AG04449 (cell line): ENCODE measurements around the gene BMP15.

Source experiments
- CTCF ChIA-PET: fragments of 350-600 bp; formaldehyde crosslinking; extraction: SDS; loops from one replicate; lab custom pipeline; 2021; ENCODE audit warnings: antibody characterized with exemption; lab: Yijun Ruan, JAX
- POLR2A ChIA-PET: fragments of 400-600, 350-600 bp; formaldehyde crosslinking; extraction: SDS; loops from one replicate; lab custom pipeline; 2020; ENCODE audit warnings: antibody characterized with exemption, inconsistent platforms; lab: Yijun Ruan, JAX
- DNase-seq: peaks from one replicate; pipeline ENCODE4 v3.0.0-alpha.2; 2010; ENCODE audit warnings: low read depth, low spot score
- H3K4me3 ChIP-seq: 2 replicates; pipeline ENCODE4 v1.5.1; 2011; ENCODE audit warnings: low read depth, mild to moderate bottlenecking, control low read depth, low read length
- TF ChIP-seq, protein P1 (sequence below): IDR thresholded peaks from one replicate; pipeline ENCODE4 v1.5.1; 2011; ENCODE audit warnings: mild to moderate bottlenecking, moderate library complexity, low read length, control low read depth, inconsistent platforms; ENCODE audit not compliant: insufficient read depth; ENCODE audit errors: missing control alignments

Gene BMP15

DNA sequence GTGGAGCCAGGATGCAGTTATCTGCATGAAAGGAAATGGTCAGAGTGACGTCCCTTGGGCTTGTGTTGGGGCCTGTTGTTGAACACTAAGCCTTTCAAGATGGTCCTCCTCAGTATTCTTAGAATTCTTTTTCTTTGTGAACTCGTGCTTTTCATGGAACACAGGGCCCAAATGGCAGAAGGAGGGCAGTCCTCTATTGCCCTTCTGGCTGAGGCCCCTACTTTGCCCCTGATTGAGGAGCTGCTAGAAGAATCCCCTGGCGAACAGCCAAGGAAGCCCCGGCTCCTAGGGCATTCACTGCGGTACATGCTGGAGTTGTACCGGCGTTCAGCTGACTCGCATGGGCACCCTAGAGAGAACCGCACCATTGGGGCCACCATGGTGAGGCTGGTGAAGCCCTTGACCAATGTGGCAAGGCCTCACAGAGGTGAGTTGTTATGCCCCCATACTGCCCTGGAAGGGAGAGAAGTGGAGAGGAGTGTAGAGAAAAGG, at the start of gene BMP15:
TSS of gene BMP15 (plus strand) at position 51 of the 492 bp plus-strand sequence. CDS start at position 100, 49 bp downstream.
- no peak for DNase-seq
- TF ChIP-seq, protein P1, sequence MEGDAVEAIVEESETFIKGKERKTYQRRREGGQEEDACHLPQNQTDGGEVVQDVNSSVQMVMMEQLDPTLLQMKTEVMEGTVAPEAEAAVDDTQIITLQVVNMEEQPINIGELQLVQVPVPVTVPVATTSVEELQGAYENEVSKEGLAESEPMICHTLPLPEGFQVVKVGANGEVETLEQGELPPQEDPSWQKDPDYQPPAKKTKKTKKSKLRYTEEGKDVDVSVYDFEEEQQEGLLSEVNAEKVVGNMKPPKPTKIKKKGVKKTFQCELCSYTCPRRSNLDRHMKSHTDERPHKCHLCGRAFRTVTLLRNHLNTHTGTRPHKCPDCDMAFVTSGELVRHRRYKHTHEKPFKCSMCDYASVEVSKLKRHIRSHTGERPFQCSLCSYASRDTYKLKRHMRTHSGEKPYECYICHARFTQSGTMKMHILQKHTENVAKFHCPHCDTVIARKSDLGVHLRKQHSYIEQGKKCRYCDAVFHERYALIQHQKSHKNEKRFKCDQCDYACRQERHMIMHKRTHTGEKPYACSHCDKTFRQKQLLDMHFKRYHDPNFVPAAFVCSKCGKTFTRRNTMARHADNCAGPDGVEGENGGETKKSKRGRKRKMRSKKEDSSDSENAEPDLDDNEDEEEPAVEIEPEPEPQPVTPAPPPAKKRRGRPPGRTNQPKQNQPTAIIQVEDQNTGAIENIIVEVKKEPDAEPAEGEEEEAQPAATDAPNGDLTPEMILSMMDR: no peak
- CTCF ChIA-PET: interaction anchor here (0.5 kb wide), 1 partner anchor 1178 kb away, joined by 3 read pairs; no protein-coding TSS in a partner anchor
- no peak within 1 kb of the TSS for H3K4me3 ChIP-seq
- POLR2A ChIA-PET: no interaction called here

DNA sequence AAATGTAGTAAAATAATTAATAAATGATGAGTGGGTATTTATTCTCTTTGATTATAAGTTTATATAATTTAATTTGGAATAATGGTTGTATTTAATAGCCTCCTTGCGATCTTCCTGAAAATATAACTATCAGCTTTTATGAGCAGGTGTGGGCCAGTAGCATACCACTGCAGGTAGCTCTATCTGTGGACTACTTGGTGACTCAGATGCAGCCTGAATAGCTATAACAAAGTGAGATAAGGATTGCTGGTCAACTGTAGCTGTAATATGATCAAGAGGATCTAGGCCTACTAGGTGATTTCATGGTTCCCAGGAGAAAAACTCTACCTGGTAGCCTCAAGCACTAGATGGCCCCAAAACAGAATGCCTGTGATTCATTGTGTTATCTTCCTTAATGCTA, 47.1 kb upstream of the BMP15 start:
- TF ChIP-seq, protein P1: no peak
- POLR2A ChIA-PET: no interaction called here
- no peak for DNase-seq
- CTCF ChIA-PET: no interaction called here
- no peak overlapping the region for H3K4me3 ChIP-seq

DNA sequence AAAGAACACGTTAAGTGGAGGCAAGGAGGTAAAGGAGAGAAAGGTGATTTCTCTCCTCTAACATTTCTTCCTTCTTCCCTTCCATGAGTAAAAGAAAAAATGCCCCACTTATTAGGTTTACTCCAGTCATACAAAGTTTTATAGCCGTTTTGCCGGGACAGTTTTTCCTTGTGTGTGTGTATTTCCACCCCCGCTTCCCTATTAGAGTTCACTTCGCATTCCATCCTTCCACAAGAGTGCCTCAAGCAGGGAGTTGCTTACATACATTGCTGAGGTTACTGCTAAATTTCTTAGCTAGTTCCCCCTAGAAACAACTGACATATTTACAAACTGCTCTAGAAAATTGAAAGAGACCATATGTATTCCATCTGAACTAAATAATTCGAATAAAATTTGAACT, 45.2 kb upstream of the BMP15 start:
- TF ChIP-seq, protein P1: no peak
- H3K4me3 ChIP-seq: no peak overlapping the region
- CTCF ChIA-PET: no interaction called here
- POLR2A ChIA-PET: no interaction called here
- peak; percentile 0 for DNase-seq

DNA sequence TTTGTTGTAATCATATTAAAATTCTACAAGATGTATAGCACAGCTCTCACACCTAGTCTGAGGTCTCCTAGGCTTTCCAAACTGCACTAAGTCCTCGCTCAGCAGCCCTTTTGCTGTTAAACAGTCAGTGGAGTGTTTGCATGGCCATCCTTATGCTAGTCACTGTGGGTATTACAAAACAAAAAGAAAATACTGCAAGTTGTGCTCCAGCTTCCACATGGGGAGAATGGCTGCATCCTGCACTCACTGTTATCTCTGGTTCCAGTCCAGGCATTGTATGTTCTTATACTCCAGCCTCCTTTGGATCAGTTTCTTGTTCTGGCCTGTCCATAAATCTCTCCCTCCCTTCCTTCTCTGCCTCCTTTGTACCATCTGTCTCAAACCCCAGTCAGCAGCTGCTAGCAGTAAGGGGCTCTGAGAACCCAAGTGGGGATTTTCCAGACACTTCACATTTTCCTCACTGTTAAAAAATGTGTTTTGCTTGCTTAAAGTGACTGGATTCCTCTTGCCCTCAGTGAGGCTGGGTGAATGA, 38.5 kb upstream of the BMP15 start:
- H3K4me3 ChIP-seq: no peak overlapping the region
- POLR2A ChIA-PET: no interaction called here
- CTCF ChIA-PET: no interaction called here
- no peak for DNase-seq
- TF ChIP-seq, protein P1: no peak

DNA sequence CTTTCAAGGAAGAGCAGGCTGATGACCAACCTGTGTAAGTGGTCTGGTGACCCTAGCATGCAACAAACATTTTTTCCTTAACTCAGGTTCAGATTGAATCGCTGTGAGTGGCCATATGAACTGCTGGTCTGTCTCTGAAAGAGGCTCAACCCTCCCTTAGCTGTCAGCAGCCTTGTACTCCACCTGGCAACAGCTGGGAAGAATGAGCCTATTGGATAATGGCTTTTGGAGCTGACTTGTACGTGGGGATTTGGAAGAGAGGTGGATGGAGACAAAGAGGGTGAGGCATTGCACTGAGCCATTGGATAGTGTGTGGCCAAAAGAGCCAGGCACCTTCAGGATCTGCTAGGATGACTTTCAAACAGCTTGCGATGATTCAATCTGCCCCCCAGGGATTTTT, 35.7 kb upstream of the BMP15 start:
- no peak overlapping the region for H3K4me3 ChIP-seq
- POLR2A ChIA-PET: no interaction called here
- no peak for DNase-seq
- TF ChIP-seq, protein P1: no peak
- CTCF ChIA-PET: no interaction called here

DNA sequence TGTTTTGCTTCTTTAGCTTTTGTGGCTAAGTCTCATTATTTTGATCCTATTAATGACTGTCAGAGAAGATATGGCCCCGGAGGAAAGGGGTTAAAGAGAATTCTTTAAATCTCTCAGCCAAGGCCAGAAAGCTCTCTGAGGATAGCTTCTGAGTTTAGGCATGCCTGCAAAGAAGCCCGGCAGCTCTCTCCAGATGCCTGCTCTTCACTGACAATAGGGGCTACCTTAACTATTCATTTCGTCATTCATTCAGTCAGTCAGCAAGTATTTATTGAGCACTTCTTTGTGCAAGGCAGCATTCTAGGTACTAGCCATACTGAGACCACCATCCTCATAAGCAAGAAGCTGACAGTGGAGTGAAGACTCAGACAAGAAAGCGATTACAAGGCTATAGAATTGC, 34.0 kb upstream of the BMP15 start:
- H3K4me3 ChIP-seq: no peak overlapping the region
- CTCF ChIA-PET: no interaction called here
- POLR2A ChIA-PET: no interaction called here
- no peak for DNase-seq
- TF ChIP-seq, protein P1: no peak
